ENCODE measurements around the gene PDXP. TPM values are rescaled to one million over a fixed set of nuclear protein-coding genes. Genes with fewer than 3 reads are reported as not detected.

Gene PDXP
- total RNA-seq, 4 donors from 2014 or later, result 10.3 to 28.7 (median 16.6) TPM

DNA sequence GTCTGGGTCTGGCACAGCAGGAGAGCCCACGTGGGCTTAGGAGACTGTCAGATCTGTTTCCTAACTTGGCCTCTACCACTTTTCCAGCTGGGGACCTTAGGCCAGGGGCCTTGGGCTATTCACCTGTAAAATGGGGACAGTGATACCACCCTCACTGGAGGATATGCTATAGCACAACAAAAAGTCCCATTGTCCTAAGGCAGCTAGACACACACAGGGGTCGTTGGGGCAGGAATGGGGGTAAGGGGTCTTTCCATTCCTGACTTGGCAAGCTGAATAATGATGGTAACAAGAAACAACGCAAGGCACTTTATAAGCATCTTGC is 21.6 kb upstream of the PDXP start:
- DNase-seq (no peak), ATAC-seq (no peak)
- H3K36me3 ChIP-seq, result peaks cover 0 to 9% of the 10 kb centered on the region in 2 donors
- intact Hi-C loops (cut with DNase I; ENCODE audit: low total_unique reads), result no loop called here
- peaks cover 7 to 14% (median 12%) of the 10 kb centered on the region in 3 donors for H3K27me3 ChIP-seq
- no peak for TF ChIP-seq POLR2A (IDR thresholded peaks at IDR 0.05)
- TF ChIP-seq, protein P1, sequence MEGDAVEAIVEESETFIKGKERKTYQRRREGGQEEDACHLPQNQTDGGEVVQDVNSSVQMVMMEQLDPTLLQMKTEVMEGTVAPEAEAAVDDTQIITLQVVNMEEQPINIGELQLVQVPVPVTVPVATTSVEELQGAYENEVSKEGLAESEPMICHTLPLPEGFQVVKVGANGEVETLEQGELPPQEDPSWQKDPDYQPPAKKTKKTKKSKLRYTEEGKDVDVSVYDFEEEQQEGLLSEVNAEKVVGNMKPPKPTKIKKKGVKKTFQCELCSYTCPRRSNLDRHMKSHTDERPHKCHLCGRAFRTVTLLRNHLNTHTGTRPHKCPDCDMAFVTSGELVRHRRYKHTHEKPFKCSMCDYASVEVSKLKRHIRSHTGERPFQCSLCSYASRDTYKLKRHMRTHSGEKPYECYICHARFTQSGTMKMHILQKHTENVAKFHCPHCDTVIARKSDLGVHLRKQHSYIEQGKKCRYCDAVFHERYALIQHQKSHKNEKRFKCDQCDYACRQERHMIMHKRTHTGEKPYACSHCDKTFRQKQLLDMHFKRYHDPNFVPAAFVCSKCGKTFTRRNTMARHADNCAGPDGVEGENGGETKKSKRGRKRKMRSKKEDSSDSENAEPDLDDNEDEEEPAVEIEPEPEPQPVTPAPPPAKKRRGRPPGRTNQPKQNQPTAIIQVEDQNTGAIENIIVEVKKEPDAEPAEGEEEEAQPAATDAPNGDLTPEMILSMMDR (IDR thresholded peaks at IDR 0.05 in 4 of 5, conservative IDR thresholded peaks at IDR 0.05 in 1 of 5), result no peak
- in situ Hi-C loops (cut with MboI; ENCODE audit: low sequenced_read_pairs in 4 of 4), result loop anchor here in 1 of 4 donors (25.0 kb wide), 1 partner anchor 150 kb away; no protein-coding TSS in a partner anchor
- peaks cover 26 to 29% of the 10 kb centered on the region in 2 donors for H3K4me1 ChIP-seq
- no peak overlapping the region for H3K27ac ChIP-seq
- no peaks in the 10 kb centered on the region for H3K9me3 ChIP-seq
- no peak overlapping the region for H3K4me3 ChIP-seq

DNA sequence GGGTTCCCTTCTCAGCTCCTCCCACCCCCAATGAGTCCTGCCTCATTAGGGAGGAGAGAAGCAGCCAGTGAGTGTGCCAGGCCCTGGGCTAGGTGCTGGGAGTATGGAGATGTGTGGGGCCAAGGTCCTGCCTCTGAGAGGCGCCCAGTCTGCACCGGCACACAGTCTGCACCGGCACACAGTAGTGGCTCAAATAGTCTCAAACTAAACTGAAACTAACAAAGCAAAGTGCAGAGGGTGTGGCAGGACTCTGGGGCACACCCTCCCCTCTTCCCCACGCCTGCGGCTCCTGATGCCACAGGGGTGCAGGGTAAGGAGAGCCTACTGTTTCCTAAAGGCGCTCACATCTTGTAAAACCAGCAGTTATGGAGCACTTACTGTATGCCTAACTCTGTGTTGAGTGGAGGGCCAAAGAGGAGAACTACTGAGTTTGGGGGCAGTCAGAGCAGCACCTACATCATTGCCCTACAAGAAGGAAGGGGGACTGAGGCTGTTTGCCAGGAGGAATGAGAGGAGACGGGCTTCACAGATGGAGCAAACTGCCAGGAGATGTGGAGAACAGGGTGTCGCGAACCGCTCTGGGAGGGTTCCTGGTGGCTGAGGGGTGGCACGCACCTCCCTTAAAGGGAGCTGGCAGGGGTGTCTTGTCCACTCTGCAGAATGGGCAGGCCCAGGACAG is 20.0 kb upstream of the PDXP start:
- TF ChIP-seq, protein P1 (IDR thresholded peaks at IDR 0.05 in 4 of 5, conservative IDR thresholded peaks at IDR 0.05 in 1 of 5), result no peak
- no peak for TF ChIP-seq POLR2A (IDR thresholded peaks at IDR 0.05)
- in situ Hi-C loops (cut with MboI; ENCODE audit: low sequenced_read_pairs in 4 of 4), result loop anchor here in 1 of 4 donors (25.0 kb wide), 1 partner anchor 149 kb away; no protein-coding TSS in a partner anchor
- DNase-seq, result no peak
- Histone ChIP-seq H3K4me1 (peaks cover 17 to 27% of the 10 kb centered on the region in 2 donors), H3K9me3 (no peaks in the 10 kb centered on the region), H3K27ac (no peak overlapping the region), H3K27me3 (peaks cover 7 to 14% (median 12%) of the 10 kb centered on the region in 3 donors), H3K4me3 (peak overlapping the region in 2 of 4 donors; percentile 37 to 59), H3K36me3 (no peaks in the 10 kb centered on the region)
- no peak for ATAC-seq
- intact Hi-C loops (cut with DNase I; ENCODE audit: low total_unique reads), result no loop called here

DNA sequence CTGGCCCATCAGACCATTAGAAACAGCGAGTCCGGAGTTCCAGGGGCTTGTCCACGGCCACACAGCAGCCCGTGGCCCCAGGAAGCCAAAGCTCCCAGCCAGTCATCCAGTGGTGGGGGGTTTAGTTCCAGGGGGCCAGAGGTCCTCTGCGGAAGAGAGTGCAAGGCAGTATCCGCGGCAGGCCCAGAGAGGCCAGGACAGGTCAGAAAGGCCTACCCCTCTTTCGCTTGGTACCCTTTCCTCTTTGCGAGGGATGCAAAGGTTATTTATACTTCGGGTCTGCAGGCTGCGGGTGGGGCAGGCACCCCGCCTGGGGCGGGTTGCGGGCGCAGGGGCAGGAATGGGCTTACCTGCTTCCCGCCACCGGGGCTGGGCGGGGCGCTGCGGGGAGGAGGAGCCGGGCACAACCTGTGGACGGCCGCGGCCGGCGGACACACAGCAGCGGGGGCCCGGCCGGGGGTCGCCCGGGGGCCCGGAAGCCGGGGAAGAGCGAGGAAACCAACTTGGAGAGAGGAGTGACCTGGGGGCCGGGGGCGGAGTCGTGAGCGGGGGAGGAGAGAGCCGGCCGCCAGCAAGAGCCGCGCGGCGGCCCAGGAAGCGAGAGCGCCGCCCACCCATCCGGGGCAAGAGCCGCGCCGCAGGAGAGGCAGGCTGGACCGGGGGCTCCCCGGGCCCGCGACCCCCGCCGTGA is 19.3 kb upstream of the PDXP start, which contains the start of gene SH3BP1:
TSS of gene SH3BP1 (plus strand) at position 600 of the 691 bp plus-strand sequence. CDS start 119 bp downstream, outside the sequence.
- DNase-seq, result no peak
- Histone ChIP-seq H3K27ac (no peak within 1 kb of the TSS), H3K4me1 (peaks cover 10 to 20% of the 10 kb centered on the region in 2 donors)

DNA sequence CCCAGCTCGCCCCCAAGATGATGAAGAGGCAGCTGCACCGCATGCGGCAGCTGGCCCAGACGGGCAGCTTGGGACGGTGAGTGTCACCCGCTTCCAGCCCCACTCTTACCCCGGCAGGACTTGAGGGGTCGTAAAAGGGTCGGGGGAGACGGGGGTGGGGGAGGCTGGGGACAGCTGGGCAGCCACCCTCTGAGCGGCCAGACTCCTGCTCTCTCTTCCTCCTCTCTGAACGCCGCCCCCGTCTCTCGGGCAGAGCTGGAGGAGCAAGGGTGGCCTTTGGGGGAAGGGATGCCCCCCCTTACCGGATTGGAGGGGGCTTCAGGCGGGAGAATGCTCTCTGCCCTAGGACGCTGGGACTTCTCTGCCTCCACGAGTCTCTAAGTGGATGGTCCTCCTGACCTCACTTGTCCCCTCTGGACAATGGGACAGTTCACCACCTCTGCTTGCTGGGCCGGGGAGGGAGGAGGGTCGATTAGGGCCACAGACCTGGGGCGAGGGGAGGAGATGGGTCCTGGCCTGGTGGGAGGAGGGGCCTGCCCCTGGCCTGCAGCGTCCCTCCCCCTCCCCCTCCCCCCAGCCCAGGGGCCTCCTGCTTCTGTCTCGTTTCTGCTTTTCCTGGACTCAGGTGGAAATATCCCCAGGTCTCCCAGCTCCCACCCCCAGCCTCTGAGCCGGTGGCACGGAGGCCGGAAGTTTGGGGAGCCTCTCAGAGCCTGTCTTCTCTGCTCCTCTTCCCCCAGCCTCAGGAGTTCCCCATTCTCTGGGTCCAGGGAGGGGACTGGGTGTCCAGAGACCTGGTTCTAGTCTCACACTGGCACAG is 18.5 kb upstream of the PDXP start:
- DNase-seq, result no peak
- intact Hi-C loops (cut with DNase I; ENCODE audit: low total_unique reads) (no loop called here), in situ Hi-C loops (cut with MboI; ENCODE audit: low sequenced_read_pairs in 4 of 4) (loop anchor here in 1 of 4 donors (25.0 kb wide), 1 partner anchor 147 kb away; no protein-coding TSS in a partner anchor)
- Histone ChIP-seq H3K9me3 (no peaks in the 10 kb centered on the region), H3K4me1 (peaks cover 3 to 13% of the 10 kb centered on the region in 2 donors), H3K27ac (no peak overlapping the region), H3K4me3 (peak overlapping the region; percentile 37 to 59 (median 48)), H3K27me3 (peaks cover 7 to 14% (median 12%) of the 10 kb centered on the region in 3 donors), H3K36me3 (no peaks in the 10 kb centered on the region)
- no peak for ATAC-seq
- TF ChIP-seq, protein P1 (IDR thresholded peaks at IDR 0.05 in 4 of 5, conservative IDR thresholded peaks at IDR 0.05 in 1 of 5), result no peak
- TF ChIP-seq POLR2A (IDR thresholded peaks at IDR 0.05), result no peak

More for the DNA sequence above, 19.3 kb upstream of the PDXP start, which contains the start of gene SH3BP1:
- no peaks in the 10 kb centered on the region for H3K36me3 ChIP-seq
- H3K4me3 ChIP-seq, result peak within 1 kb of the TSS; percentile 37 to 59 (median 48)
- no peak for TF ChIP-seq POLR2A (IDR thresholded peaks at IDR 0.05)
- TF ChIP-seq, protein P1 (IDR thresholded peaks at IDR 0.05 in 4 of 5, conservative IDR thresholded peaks at IDR 0.05 in 1 of 5), result no peak
- no peaks in the 10 kb centered on the region for H3K9me3 ChIP-seq
- ATAC-seq, result no peak
- H3K27me3 ChIP-seq, result peaks cover 7 to 14% (median 12%) of the 10 kb centered on the region in 3 donors
- in situ Hi-C loops (cut with MboI; ENCODE audit: low sequenced_read_pairs in 4 of 4) (loop anchor here in 1 of 4 donors (25.0 kb wide), 1 partner anchor 148 kb away; no protein-coding TSS in a partner anchor), intact Hi-C loops (cut with DNase I; ENCODE audit: low total_unique reads) (no loop called here)
